GM19463 (cell line): ENCODE results near the gene OSMR.

Experiments used
- ATAC-seq: cut with Tn5 transposase; IDR thresholded peaks from one replicate; pipeline ENCODE4 v1.9.1; 2021; ENCODE audit warnings: mild to moderate bottlenecking, moderate library complexity; ENCODE audit not compliant: unreplicated experiment

The OSMR gene

DNA sequence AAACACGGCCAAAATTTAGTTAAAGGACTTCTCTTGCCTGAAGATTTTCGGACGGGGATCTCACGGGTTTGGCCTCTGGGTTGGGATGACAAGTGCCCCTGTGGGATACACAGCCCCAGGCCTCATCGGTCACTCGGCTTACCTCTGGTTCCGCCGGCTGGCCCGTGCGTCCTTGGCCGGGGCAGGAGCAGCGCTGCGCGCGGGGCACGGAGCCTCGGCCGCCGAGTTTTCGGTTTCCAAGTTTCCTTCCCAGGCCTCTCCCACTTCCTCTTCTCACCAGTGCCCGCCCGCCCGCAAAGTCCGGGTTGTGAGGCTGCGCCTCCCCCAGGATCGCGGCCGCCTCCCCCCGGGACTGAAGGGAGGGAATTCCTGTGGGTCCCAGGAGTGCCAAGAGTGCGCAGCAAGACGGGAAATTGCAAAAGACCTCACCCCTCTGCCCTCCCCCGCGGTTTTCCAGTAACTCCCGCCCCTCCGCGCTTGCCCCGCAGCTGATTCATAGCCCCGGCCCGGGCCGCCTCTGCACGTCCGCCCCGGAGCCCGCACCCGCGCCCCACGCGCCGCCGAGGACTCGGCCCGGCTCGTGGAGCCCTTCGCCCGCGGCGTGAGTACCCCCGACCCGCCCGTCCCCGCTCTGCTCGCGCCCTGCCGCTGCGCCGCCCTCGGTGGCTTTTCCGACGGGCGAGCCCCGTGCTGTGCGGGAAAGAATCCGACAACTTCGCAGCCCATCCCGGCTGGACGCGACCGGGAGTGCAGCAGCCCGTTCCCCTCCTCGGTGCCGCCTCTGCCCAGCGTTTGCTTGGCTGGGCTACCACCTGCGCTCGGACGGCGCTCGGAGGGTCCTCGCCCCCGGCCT, at the start of gene OSMR:
Gene OSMR (plus strand): TSS at position 487 of the 853 bp plus-strand sequence. CDS start 23,033 bp downstream, outside the sequence.
- no peak for ATAC-seq

DNA sequence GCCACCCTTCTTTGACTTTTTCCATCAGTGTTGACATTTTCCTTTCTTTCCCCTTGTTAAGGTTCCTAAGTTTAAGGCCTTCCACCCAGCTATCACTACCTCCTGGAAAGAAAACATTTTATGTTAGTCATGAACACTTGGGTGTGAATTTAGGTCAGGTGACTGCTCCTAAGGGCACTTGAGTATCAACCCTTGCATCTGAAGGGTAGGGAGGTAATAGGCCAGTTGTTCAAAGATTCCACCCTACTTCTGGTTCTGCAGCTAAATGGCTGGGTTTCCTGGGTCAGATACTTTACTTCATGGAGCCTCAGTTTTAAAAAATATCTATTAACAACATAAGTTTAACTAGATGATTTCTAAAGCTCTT, 49.1 kb upstream of the OSMR start:
- ATAC-seq = no peak

DNA sequence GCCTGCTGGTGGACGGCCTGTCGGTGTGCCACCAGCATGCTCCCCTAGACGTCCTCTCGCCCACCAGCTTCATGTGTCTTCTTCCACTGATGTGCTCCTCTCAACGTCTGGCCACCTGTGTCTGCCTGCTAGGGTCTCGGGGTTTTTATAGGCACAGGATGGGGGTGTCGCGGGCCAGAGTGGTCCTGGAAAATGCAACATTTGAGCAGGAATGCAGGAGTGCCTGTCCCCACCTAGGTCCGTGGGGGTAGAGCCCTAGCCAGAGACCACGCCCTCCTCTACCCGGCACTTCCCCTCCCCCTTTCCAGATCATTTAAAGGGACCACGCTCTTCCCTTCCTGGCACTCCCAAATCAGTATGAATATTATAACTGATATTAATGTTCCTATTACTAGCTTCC, 48.0 kb upstream of the OSMR start:
- ATAC-seq = no peak

DNA sequence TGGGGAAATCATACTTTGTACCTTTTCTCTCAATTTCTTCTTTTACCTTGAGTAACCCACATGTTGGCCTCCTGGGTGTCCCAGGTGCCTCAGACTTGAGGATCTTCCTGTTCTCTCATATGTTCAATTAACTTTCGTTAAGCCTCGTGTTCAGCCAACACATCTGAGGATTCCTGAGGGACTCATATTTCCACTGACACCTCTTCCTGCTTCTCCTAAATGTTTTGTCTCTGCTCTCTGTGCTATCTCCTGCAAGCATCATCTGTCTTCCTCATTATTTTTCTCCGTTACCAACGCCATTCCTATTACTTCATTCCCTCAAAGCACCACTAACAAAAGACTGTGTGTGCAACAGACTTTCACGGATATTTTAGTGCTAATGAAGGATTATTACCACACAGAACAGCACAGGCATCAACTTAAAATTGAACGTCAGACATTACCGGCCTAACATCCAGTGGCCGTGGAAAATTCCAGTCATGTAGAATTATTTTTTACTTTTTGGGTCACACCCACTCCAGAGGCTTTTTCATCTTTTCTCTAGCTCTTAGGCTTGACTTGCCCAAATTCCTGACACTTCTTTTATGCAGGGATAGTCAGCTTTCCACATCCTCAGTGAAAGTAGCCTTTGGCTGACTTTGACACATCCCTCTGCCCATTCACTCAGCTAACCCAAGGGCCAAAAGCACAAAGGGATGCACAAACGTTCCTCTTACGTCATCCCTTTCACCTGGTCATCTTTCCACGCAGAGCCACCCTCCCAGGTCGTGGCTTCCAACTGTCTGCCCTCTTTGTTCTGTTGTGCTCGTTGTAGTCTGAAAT, 46.0 kb upstream of the OSMR start:
- ATAC-seq = no peak

DNA sequence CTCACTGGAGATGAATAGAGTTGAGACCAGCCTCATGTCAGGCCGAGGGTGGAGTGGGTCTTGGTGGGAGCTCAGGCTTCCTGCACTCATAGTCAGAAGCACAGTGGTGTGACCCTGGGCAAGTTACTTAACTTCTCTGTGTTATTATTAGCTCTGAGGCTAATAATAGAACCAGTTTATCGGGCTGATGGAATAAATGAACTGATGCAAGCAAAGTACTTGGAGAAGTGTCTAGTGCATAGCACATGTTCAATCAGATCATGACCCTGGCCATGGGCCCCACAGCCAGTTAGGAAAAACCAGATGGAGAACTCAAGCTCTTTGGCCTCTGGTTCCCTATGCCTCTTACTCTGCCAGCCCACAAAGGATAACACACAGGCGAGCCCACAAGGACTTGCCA, 45.3 kb upstream of the OSMR start:
- ATAC-seq = no peak

DNA sequence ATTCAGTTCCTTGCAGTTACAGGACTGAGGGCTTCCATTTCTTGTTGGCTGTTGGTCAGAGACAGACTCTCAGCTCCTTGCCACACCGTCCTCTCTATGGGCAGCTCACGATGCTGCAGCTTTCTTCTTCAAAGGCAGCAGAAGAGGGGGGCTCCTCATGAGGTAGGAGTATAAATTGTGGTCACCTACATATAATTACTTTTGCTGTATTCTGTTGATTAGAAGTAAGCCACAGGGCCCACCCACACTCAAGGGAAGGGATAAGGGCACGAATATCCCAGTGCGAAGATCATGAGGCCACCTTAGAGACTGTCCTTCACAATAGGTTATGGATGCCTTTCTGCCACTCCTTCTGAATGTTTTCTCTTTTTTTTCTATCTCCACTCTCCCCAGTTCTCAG, 43.7 kb upstream of the OSMR start:
- no peak for ATAC-seq

DNA sequence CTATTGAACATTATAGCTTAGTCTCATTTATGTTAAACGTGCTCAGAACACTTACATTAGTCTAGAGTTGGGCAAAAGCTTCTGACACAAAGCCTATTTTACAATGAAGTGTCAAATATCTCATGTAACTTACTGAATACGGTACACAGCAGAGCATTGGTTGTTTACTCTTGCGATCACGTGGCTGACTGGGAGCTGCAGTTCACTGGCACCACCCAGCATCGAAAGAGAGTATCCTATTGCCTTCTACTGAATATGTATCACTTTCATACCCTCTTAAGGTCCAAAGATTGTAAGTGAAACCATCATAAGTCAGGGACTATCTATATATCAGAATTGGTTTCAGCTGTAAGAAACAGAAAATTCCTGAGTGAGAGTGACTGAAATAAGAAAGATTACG, 42.6 kb upstream of the OSMR start:
- no peak for ATAC-seq

DNA sequence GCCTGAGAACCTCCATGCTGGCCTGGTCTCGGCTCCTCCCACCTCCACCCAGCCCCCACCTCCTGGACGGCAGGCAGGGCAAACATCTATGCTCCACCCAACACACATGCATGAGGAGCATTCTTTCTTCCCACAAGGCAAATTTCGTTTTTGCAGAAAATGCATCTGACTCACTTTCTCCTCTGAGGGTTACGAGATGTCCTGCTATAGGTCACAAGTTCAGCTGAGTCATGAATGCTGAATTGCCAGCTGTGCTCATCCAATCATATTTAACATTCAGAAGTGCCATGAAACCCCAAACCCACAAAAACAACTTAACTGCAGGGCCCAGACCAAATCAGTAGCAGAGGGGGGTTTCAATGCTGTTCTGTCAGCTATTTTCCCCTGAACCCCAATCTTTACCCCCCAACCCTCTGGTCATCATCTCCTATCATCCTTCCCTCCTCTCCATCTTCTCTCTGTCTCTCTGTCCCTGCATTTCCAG, 39.0 kb upstream of the OSMR start:
- no peak for ATAC-seq

DNA sequence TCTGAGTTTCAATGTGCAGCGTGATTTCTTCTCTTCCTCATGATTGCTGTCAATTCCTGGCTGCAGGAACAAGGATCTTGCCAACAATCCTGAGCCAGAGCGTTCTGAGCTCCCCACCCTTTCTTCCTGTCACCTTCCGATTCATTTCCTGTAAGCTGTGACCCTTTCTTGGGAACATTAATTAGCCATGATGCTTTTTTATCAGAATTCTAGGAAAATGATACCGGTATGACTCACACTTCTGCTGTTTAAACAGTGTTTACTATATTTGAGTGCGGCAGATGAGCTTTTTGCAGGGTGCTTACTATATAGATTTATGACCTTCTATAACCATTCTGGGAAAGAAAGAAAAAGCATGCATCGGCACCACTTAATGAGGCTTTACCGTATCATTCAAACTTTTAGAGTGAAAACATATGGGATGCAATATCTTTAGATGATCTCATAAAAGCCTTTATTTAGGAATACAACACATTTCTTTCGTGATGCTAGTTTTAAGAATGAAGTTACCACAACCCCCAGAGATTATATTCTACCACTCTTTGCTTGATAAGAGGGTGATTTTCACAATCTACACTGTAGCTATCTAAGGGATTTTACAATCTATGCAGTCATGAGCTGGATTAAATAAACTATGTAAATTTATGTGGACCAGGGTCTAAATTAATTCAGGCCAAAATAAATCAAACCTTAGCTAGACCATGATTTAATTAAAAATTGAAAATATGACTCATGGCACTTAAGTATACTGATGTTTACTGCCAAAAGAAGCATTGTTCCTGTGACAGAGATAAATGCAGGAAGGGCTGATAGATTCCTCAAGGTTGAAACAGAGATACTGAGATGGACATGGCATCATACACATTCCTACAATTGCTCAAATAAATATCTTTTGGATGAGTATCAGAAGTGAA, 38.0 kb upstream of the OSMR start:
- ATAC-seq = no peak

DNA sequence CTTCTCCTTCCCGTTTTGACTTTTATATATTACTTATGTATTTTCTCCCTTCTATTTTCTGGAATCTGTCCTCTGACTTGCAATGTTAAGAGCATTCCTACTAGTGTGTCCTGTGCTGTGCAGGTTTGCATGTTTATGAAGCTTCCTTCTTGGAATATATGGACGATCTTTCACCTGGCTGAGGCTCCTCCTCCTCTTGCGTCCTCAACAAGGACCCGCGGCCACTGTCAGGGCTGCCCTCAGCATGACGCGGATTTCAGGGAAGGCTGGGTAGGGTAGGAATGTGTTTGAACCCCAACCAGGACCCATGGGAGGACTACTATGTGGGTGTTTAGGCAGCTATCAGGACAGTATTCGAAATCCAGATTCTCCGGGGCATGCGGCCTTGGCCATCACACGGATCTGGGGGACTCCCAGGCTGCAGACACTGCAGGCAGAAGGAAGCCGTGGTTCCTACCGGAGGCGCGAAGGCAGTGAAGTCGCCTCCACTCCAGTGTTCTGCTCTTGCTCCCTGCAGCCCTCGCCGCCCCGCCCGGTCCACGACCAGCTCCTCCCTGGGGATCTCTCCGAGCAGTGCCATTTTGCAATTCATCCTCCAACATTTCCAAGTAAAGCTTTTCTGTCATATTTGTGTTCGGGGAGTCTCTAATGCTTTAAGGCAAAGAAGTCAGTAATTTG, 37.0 kb upstream of the OSMR start:
- no peak for ATAC-seq

DNA sequence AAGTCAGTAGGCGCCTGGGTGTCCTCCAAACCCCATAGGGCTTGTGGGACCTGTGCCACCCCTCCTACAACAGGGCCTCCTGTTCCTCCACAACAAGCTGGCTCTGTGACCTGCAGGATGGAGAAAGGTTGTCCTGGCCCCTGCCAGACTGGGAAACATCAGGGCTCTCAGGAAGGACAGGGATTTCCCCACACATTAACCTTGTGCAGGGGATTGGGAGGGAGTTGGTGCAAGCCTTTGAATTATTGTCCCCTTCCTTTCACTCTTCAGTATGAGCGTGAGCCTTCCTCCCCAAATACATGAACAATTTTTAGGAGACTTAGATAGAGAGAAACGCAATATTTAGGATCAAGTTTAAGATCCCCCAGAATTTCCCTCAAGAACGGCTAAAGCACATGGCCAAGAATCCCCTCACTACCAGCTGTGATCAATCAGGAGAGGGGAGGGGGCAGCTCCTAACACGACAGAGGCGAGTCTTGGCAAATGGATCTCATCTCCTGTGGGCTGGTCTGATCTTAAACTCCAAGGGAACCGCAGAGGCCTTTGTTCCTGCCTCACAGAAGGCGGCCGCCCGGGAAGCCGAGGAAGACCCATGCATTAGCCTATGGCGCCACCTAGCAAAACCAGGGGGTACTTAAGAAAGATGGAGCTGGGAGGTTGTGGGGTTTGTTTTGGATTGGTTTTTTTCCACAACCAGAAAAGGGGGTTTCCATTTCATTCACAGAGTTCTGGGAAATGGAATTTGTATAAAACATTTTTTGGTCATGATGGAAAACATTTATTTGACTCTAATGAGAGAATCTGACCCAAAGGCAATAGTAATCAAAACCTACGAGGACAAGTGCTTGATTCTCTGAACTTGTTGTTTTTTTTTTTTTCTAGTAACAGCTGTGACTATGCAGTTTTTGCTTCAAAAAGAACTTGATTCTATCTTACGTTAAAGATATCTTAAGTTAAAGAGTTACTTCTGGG, 36.1 kb upstream of the OSMR start:
- peak; percentile 68 for ATAC-seq

DNA sequence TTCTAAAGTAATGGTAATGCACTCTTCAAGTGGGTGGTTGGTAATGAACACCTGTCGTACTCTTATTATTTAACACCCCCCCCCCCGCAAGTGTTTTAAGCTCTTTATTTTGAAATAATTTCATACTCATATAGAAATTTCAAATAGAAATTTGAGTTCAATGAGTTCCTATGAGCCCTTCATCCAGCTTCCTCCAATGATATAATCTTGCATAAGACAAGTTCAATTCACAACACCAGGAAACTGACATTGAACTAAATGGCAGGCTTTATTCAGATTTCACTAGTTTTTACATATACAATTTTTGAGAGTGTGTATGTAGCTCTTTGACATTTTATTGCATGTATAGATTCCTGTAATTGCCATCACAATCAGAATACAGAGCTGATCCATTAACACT, 30.9 kb upstream of the OSMR start:
- no peak for ATAC-seq

DNA sequence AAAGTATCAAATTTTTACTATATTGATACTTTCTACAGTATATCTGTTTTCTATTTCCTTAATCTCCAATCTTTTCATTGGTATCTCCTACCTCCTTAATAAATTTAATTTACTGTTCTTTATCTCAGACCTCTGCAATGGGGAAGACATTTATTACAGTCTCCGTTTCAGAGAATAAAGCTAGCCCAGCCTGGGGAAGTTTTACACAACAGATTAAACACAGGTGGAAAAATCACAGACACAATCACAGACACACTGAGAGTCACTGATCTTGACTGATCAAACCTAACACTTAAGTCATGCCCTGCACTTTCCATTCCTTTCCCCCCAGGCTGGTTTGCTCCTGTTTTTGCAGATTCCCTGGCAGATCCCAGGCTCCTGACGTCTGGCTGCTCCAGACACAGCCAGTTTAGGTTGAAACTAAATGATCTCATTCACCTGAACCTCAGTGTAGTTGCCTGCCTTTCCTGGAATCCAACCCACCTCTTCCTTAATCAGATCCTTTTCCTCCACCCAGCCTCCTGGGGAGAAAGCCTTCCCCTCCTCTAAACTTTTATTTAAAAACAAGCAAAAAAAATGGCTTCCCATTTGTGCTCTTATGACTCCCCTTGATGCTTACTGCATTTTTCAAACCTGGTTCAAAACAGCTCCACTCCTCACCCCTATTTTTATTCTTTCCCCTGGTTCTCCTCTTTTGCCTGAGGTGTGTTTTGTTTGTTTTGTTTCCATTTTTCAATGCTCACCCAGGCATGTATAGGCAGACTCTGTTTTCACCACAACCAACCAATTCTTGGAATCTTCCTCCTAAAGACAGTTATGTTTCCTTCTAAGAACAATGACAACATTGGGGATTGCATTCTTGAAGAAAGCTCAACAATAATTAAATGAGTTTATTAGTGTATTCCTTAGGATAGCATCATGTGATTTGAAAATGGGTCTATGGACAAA, 29.5 kb upstream of the OSMR start:
- no peak for ATAC-seq

DNA sequence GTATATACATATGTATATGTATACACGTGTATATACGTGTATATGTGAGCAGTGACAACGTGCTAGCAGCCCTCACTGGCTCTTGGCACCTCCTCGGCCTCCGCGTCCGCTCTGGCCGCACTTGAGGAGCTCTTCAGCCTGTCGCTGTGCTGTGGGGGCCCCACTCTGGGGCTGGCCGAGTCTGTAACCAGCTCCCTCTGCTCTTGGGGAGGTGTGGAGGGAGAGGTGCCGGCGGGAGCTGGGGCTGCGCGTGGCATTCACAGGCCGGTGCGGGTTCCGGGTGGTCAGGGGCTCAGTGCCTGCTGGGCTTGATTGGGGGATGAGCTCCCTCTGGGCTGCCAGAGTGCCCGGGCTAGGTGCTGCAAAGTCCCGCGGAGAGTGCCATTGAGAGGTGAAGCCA, 24.1 kb upstream of the OSMR start:
- no peak for ATAC-seq

DNA sequence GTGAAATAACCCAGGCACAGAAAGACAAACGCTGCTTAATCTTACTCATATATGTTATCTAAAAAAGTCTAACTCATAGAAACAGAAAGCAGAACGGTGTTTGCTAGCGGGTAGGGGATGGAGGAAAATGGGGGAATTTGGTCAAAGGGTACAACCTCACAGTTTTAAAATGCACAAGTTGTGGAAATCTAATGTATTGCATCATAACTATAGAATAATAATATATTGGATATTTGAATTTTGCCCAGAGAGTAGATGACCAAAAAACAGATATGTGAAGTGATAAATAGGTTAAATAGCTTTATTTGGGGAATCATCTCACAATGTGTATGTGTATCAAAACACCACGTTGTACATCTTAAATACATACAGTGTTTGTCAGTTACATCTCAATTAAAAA, 22.3 kb upstream of the OSMR start:
- no peak for ATAC-seq

DNA sequence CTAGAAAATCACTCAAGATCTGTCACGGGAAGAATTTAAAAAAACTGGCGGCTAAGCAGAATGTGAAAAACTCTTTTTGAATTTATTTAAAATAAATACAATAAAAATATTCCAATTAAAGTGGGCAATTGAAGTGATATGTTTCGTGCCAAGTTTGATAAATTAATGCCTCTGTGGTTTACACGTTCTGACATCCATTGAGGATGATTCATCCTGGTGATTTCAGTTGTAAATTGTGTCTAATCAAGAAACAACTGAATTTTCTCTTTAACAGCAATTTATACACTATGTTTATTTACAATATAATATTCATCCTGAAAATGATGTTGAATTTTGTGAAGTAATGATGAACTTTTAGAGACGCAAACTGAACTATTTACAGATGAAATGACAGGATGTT, 21.0 kb upstream of the OSMR start:
- ATAC-seq = no peak

DNA sequence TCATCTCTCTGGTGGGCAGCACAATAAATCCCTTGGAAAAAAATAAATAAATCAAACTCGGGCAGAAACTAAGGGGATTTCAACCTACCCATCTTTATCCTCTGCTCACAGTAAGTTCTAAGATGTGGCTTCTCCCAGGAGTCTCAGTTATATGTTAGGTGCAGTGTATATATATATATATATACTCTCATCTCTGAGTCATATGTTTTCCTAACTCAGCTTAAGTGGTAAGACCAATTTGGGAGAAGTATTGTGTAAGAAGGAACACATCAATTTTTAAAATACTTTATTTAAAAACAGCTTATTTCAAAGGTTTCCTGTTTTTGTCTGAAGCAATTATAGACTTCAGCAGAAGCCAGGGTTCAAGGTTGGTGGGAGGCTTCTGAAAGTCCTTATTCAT, 20.3 kb upstream of the OSMR start:
- ATAC-seq = no peak

DNA sequence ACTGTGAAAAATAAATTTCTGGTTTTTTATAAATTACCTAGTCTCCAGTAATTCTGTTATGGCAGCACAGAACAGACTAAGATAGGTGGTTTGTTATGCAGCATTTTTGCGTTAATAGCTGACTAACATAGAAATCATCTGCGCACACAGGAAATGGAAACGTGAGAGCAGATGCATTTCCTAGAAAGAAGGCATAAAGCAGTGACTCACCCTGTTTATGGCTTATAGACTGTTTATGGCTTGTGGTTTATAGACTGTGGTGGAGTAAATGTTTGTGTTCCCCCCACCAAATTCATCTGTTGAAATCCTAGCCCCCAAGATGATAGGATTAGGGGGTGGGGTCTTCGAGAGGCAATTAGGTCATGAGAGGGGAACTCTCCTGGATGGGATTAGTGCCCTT, 18.3 kb upstream of the OSMR start:
- no peak for ATAC-seq
